Measurements from ENCODE around the gene CAD. TPM values are rescaled to one million over a fixed set of nuclear protein-coding genes. Genes with fewer than 3 reads are reported as not detected.
A peak's percentile ranks its signal among the peaks of the same experiment; 100 is the strongest.
"Not testable (repeated sequence)": the region's sequence is repeated elsewhere in the genome, so short reads cannot be mapped to it uniquely, and the experiment has no call there.

CAD gene
- total RNA-seq, 1 donor from 2014 or later: 65.8 TPM

- TF ChIP-seq CTCF (conservative IDR thresholded peaks at IDR 0.05; ENCODE audit: low read depth, low read length): no peak
- peak within 1 kb of the TSS; percentile 24 for H3K4me3 ChIP-seq (ENCODE audit: low read depth, low read length)
- DNase-seq (ENCODE audit: low read depth): no peak
These were observed 45.5 kb downstream of the CAD start, which contains the start of gene SLC30A3 for GRCh38 chr2:27262379-27263286. TSS of gene SLC30A3 (minus strand) at chr2:27263047. CDS start at chr2:27262906, 141 bp downstream.

- no peak for TF ChIP-seq CTCF (conservative IDR thresholded peaks at IDR 0.05; ENCODE audit: low read depth, low read length)
- DNase-seq (ENCODE audit: low read depth): no peak
- no peak overlapping the region for H3K4me3 ChIP-seq (ENCODE audit: low read depth, low read length)
These were observed 46.4 kb downstream of the CAD start for GRCh38 chr2:27263287-27264252.

- no peak for TF ChIP-seq CTCF (conservative IDR thresholded peaks at IDR 0.05; ENCODE audit: low read depth, low read length)
- H3K4me3 ChIP-seq (ENCODE audit: low read depth, low read length): no peak overlapping the region
- no peak for DNase-seq (ENCODE audit: low read depth)
These were observed 47.1 kb downstream of the CAD start for GRCh38 chr2:27264253-27264752.

GRCh38 chr2:27264753-27265535 lies 47.8 kb downstream of the CAD start:
- H3K4me3 ChIP-seq (ENCODE audit: low read depth, low read length): peak overlapping the region; percentile 24
- TF ChIP-seq CTCF (conservative IDR thresholded peaks at IDR 0.05; ENCODE audit: low read depth, low read length): peak; percentile 50
- DNase-seq (ENCODE audit: low read depth): no peak

GRCh38 chr2:27265536-27265870 lies 48.3 kb downstream of the CAD start:
- TF ChIP-seq CTCF (conservative IDR thresholded peaks at IDR 0.05; ENCODE audit: low read depth, low read length): no peak
- H3K4me3 ChIP-seq (ENCODE audit: low read depth, low read length): no peak overlapping the region
- DNase-seq (ENCODE audit: low read depth): no peak

- H3K4me3 ChIP-seq (ENCODE audit: low read depth, low read length); DNase-seq (ENCODE audit: low read depth): not testable (repeated sequence)
These were observed 51.1 kb downstream of the CAD start for GRCh38 chr2:27268296-27268695.

All from epithelial cell of proximal tubule (primary cell).